Sigmoid colon (tissue), 7 donors: Measurements from ENCODE around the gene KLHL9. TPM values are rescaled to one million over a fixed set of nuclear protein-coding genes. Genes with fewer than 3 reads are reported as not detected.

Experiments used
- DNase-seq: peaks from one replicate; pipeline ENCODE4 v3.0.0-alpha.2; 2019
- H3K27ac ChIP-seq, 4 donors: fragments of 200-600 bp; sonication (generic); one replicate each; pipeline ENCODE4 v1.5.1; 2016 to 2019; ENCODE audit warnings: mild to moderate bottlenecking in 1 of 4
- H3K27me3 ChIP-seq, 3 donors: fragments of 200-600 bp; sonication (generic); one replicate each; pipeline ENCODE4 v1.5.1; 2019; ENCODE audit warnings: mild to moderate bottlenecking in 1 of 3
- H3K36me3 ChIP-seq, 4 donors: fragments of 200-600 bp; sonication (generic); one replicate each; pipeline ENCODE4 v1.5.1; 2016 to 2019
- H3K4me1 ChIP-seq, 4 donors: fragments of 200-600 bp; sonication (generic); one replicate each; pipeline ENCODE4 v1.5.1; 2017 to 2019
- H3K4me3 ChIP-seq, 4 donors: fragments of 200-600 bp; sonication (generic); one replicate each; pipeline ENCODE4 v1.5.1; 2017 to 2019; ENCODE audit warnings: mild to moderate bottlenecking in 2 of 4, moderate library complexity in 1 of 4
- H3K9me3 ChIP-seq, 4 donors: fragments of 200-600 bp in 3 of 4; sonication (generic) in 3 of 4; one replicate each; pipeline versions ENCODE4 v1.5.1 to v1.6.1; 2013 to 2019
- EP300 ChIP-seq, 4 donors: sonication (generic); formaldehyde crosslinking; IDR thresholded peaks; one replicate each; pipeline ENCODE4 v1.6.1; 2017; ENCODE audit warnings: antibody characterized with exemption in 4 of 4
- POLR2A ChIP-seq, 2 donors: fragments of 450-650 bp; IDR thresholded peaks; one replicate each; pipeline ENCODE4 v1.6.1; 2016; ENCODE audit warnings: antibody characterized with exemption in 2 of 2, mild to moderate bottlenecking in 2 of 2, moderate library complexity in 2 of 2
- POLR2AphosphoS5 ChIP-seq, 4 donors: sonication (generic); formaldehyde crosslinking; IDR thresholded peaks; one replicate each; pipeline ENCODE4 v1.6.1; 2017; ENCODE audit warnings: antibody characterized with exemption in 4 of 4
- WGBS, 2 donors: extraction: QIAGEN DNeasy Blood & Tissue Kit; methylation state at CpG; one replicate each; pipeline ENCODE4 v1.1.7; 2013; 5-methylcytosine and 5-hydroxymethylcytosine counted together
- intact Hi-C: fragments of 100-400 bp; cut with DNase I; formaldehyde crosslinking; loops from one replicate; pipeline ENCODE4 v1.15.1; 2023
- polyA plus RNA-seq, 3 donors: library from polyadenylated mRNA; stranded (reverse); fragments of 200-250 nt; gene quantifications; one replicate each; pipeline ENCODE4 v1.2.3, GENCODE V29; 2013
- total RNA-seq, 4 donors: library from RNA; depleted of rRNA; stranded (reverse); fragments of >200 nt; gene quantifications; one replicate each; pipeline ENCODE4 v1.1.0, GENCODE V29; 2016
- TF ChIP-seq, protein P1 (sequence below), 4 experiments: fragments of 450-650 bp in 3 of 4; fragments of 200-600 bp in 1 of 4; IDR thresholded peaks; one replicate each; pipeline ENCODE4 v1.5.1; 2016 to 2019; ENCODE audit warnings: antibody characterized with exemption in 4 of 4, mild to moderate bottlenecking in 3 of 4, moderate library complexity in 2 of 4
- donor health status: healthy with polysubstance abuse.
- donor health status: Bipolar disorder and iron deficiency.
- donor health status: healthy.

KLHL9 gene
- total and polyA plus RNA-seq, 7 donors = 8.4 to 26.4 (median 17.2) TPM

DNA sequence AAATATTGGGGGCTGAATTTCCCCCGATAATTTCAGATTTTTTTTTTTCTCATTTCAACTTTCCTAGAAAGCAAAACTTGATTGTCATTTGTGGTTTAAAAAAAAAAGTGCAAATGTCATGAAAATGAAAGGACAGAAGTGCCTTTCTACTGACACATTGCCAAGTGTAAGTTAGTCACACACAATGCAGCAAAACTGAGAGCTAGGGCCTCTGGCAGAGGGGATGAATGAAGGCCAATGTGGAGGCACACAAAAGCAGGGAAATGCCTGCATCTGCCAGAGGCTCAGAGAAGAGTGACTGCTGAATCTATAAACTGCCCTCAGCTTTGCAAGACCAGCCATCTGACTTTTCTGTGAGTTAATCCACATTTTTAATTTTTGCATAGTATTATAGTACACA, 23.3 kb downstream of the KLHL9 start:
- Histone ChIP-seq H3K36me3 (no peaks in the 10 kb centered on the region), H3K9me3 (no peaks in the 10 kb centered on the region), H3K4me1 (peaks cover 0 to 5% (median 0%) of the 10 kb centered on the region in 4 donors), H3K27ac (no peak overlapping the region), H3K4me3 (no peak overlapping the region), H3K27me3 (no peaks in the 10 kb centered on the region)
- DNase-seq = no peak
- no peak for TF ChIP-seq EP300 (IDR thresholded peaks at IDR 0.05)
- TF ChIP-seq POLR2A (IDR thresholded peaks at IDR 0.05) = no peak
- TF ChIP-seq POLR2AphosphoS5 (IDR thresholded peaks at IDR 0.05) = no peak
- TF ChIP-seq, protein P1, sequence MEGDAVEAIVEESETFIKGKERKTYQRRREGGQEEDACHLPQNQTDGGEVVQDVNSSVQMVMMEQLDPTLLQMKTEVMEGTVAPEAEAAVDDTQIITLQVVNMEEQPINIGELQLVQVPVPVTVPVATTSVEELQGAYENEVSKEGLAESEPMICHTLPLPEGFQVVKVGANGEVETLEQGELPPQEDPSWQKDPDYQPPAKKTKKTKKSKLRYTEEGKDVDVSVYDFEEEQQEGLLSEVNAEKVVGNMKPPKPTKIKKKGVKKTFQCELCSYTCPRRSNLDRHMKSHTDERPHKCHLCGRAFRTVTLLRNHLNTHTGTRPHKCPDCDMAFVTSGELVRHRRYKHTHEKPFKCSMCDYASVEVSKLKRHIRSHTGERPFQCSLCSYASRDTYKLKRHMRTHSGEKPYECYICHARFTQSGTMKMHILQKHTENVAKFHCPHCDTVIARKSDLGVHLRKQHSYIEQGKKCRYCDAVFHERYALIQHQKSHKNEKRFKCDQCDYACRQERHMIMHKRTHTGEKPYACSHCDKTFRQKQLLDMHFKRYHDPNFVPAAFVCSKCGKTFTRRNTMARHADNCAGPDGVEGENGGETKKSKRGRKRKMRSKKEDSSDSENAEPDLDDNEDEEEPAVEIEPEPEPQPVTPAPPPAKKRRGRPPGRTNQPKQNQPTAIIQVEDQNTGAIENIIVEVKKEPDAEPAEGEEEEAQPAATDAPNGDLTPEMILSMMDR (IDR thresholded peaks at IDR 0.05) = no peak
- intact Hi-C loops = no loop called here
- WGBS, 2 donors = 69 to 90% methylated on average over 1 of the region's 1 CpG

DNA sequence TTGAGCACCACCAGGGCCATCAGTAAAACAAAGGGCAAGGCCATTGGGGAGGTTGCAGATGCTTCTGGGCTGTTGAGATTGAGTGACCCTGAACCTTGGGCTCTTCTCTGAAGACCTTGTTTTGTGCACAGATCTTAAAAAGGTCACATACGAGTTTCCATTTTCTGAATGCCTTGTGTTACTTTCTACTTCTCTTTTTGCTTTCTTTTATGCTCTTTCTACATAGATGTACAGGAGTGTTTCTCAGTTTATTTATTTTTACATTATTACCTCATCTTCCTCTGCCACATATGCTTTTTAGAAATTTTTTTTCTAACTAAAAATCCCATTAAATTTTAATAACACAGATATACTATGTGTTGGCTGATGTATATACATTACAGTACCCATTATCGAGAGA, 30.0 kb downstream of the KLHL9 start, which contains the start of gene IFNA5:
Gene IFNA5 (minus strand): TSS at position 101 of the 400 bp plus-strand sequence. CDS start 57 bp downstream, at position 44.
- TF ChIP-seq POLR2AphosphoS5 (IDR thresholded peaks at IDR 0.05) (no peak), POLR2A (IDR thresholded peaks at IDR 0.05) (no peak), EP300 (IDR thresholded peaks at IDR 0.05) (no peak)
- TF ChIP-seq, protein P1 (IDR thresholded peaks at IDR 0.05) = no peak
- Histone ChIP-seq H3K9me3 (no peaks in the 10 kb centered on the region), H3K4me1 (no peaks in the 10 kb centered on the region), H3K27me3 (no peaks in the 10 kb centered on the region), H3K27ac (no peak within 1 kb of the TSS), H3K4me3 (no peak within 1 kb of the TSS), H3K36me3 (no peaks in the 10 kb centered on the region)
- WGBS, 2 donors = 82 to 85% methylated on average over 2 of the region's 2 CpGs
- DNase-seq = no peak
- intact Hi-C loops = no loop called here

DNA sequence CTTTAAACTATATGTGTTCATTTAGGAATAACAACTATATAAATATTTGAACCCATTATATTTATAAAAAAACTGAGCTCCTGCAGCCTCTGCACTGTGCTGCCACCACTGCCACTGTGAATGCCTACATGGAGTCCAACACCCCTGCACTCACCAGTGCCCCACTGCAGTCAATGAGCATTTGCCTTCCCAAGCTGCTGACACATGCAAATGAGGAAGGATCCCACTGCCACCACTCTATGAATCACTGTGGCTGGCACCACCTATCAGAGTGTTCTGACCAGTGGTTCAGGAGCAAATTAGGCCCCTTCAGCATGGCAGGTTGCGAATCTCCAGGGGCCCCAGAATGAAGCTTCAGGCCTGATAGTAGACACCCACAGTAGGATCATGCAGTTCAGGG, 39.2 kb downstream of the KLHL9 start:
- intact Hi-C loops = no loop called here
- WGBS, 2 donors = 85 to 87% methylated on average over 1 of the region's 1 CpG
- TF ChIP-seq POLR2AphosphoS5 (IDR thresholded peaks at IDR 0.05) (no peak), POLR2A (IDR thresholded peaks at IDR 0.05) (no peak), EP300 (IDR thresholded peaks at IDR 0.05) (no peak)
- TF ChIP-seq, protein P1 (IDR thresholded peaks at IDR 0.05) = no peak

DNA sequence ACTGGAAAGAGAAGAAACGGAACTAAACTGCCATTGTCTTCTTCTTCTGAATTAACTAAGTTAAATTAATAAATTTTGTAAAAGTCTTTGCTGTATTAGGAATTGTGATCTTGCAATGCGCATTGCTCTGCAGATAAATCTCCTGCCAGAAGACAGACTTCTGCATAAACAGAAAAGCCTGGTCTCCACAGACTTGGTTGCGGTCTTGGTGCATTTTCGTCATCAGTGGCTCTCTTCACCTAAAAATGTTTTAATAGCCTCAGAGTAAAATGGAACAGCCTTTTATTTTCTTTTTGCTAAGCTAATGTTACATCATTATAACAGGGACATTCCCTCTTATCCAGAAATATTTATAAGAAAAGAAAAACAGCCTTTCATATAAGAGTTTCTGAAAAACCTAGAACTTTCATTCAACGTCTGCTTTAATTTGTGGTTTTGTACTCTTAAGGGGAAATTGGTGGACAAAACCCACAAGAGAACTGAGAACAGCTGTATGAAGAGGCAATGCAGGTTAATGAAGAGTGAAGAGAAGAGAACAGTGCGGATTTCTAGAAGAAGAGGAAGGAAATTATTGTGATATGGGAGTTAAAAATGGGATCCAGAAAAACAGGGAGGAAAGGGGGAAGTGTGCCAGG, 40.2 kb downstream of the KLHL9 start:
- TF ChIP-seq, protein P1 (IDR thresholded peaks at IDR 0.05) = no peak
- no peak for TF ChIP-seq EP300 (IDR thresholded peaks at IDR 0.05)
- no peak for TF ChIP-seq POLR2AphosphoS5 (IDR thresholded peaks at IDR 0.05)
- no peak for TF ChIP-seq POLR2A (IDR thresholded peaks at IDR 0.05)
- no peak overlapping the region for H3K4me3 ChIP-seq
- H3K27ac ChIP-seq = no peak overlapping the region
- intact Hi-C loops = no loop called here
- no peaks in the 10 kb centered on the region for H3K27me3 ChIP-seq
- WGBS, 2 donors = 50 to 72% methylated on average over 6 of the region's 6 CpGs
- no peak for DNase-seq
- no peaks in the 10 kb centered on the region for H3K4me1 ChIP-seq
- no peaks in the 10 kb centered on the region for H3K36me3 ChIP-seq
- H3K9me3 ChIP-seq = no peaks in the 10 kb centered on the region

More for the DNA sequence above, 39.2 kb downstream of the KLHL9 start:
- Histone ChIP-seq H3K9me3 (no peaks in the 10 kb centered on the region), H3K27ac (no peak overlapping the region), H3K36me3 (no peaks in the 10 kb centered on the region), H3K27me3 (no peaks in the 10 kb centered on the region), H3K4me3 (no peak overlapping the region), H3K4me1 (no peaks in the 10 kb centered on the region)
- no peak for DNase-seq

DNA sequence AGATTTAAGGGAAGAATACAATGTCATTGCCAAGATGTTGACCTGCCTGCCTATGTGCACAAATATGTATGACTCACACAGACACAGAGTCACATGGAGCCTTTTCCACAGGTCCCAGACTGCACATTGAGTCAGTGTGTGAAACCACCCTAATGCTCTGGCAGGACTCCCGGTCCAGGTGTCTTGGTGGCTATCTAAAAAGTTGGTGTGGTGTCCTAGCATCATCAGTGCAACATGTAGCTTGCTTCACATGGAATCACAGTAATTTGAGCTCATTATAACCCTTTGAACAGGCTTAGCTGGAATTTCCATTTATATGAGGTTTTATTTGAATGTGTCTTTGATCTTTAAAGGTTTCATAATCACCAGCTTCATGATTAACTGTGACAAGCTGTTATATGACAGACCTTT, 40.8 kb downstream of the KLHL9 start:
- Histone ChIP-seq H3K4me1 (no peaks in the 10 kb centered on the region), H3K36me3 (no peaks in the 10 kb centered on the region), H3K4me3 (no peak overlapping the region), H3K27me3 (no peaks in the 10 kb centered on the region), H3K9me3 (no peaks in the 10 kb centered on the region), H3K27ac (no peak overlapping the region)
- TF ChIP-seq POLR2AphosphoS5 (IDR thresholded peaks at IDR 0.05) = no peak
- TF ChIP-seq, protein P1 (IDR thresholded peaks at IDR 0.05) = no peak
- DNase-seq = no peak
- 33 to 75% methylated on average over 1 of the region's 1 CpG for WGBS, 2 donors
- intact Hi-C loops = no loop called here
